ENCODE data around the gene CKAP4. TPM values are rescaled to one million over a fixed set of nuclear protein-coding genes. Genes with fewer than 3 reads are reported as not detected.

The CKAP4 gene
- total RNA-seq, 1 experiment from 2014 or later = 101 TPM

DNA sequence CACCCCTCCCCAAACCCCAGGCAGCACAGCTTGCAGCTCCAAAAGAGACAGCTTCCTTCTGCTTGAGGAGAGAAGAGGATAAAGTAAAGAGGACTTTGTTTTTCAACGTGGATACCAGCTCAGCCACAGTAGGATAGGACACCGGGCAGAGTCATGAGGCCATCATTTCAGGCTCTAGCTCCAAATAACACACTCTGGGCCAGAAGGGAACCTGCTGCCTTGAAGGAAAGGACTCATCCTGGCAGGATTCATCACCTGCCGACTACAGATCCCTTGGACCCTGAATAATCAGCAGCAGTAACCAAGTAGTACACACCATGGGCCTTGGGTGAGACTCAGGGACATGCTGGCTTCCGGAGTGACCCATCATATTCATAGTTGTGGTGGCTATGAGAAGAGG, 10.4 kb upstream of the CKAP4 start:
- Mint-ChIP-seq H3K27me3 (ENCODE audit: insufficient read depth, unreplicated experiment) (no peaks in the 10 kb centered on the region), H3K4me1 (ENCODE audit: insufficient read depth, unreplicated experiment) (no peaks in the 10 kb centered on the region), H3K4me3 (ENCODE audit: unreplicated experiment) (no peak overlapping the region), H3K27ac (ENCODE audit: low read depth, unreplicated experiment) (no peak overlapping the region), H3K9me3 (ENCODE audit: unreplicated experiment) (no peaks in the 10 kb centered on the region), H3K36me3 (ENCODE audit: insufficient read depth, unreplicated experiment) (no peaks in the 10 kb centered on the region)
- TF ChIP-seq, protein P1, sequence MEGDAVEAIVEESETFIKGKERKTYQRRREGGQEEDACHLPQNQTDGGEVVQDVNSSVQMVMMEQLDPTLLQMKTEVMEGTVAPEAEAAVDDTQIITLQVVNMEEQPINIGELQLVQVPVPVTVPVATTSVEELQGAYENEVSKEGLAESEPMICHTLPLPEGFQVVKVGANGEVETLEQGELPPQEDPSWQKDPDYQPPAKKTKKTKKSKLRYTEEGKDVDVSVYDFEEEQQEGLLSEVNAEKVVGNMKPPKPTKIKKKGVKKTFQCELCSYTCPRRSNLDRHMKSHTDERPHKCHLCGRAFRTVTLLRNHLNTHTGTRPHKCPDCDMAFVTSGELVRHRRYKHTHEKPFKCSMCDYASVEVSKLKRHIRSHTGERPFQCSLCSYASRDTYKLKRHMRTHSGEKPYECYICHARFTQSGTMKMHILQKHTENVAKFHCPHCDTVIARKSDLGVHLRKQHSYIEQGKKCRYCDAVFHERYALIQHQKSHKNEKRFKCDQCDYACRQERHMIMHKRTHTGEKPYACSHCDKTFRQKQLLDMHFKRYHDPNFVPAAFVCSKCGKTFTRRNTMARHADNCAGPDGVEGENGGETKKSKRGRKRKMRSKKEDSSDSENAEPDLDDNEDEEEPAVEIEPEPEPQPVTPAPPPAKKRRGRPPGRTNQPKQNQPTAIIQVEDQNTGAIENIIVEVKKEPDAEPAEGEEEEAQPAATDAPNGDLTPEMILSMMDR (IDR thresholded peaks at IDR 0.05; ENCODE audit: unreplicated experiment) = no peak
- ChIA-PET POLR2A (no interaction called here), CTCF (interaction anchor here (1.1 kb wide), 1 partner anchor 99 kb away, joined by 3 read pairs; the partner anchor contains the start of gene POLR3B)
- intact Hi-C loops (cut with micrococcal nuclease) = no loop called here
- no TSS peak for BruUV-seq (replicated peaks)
- no peak for DNase-seq (ENCODE audit: unreplicated experiment)

DNA sequence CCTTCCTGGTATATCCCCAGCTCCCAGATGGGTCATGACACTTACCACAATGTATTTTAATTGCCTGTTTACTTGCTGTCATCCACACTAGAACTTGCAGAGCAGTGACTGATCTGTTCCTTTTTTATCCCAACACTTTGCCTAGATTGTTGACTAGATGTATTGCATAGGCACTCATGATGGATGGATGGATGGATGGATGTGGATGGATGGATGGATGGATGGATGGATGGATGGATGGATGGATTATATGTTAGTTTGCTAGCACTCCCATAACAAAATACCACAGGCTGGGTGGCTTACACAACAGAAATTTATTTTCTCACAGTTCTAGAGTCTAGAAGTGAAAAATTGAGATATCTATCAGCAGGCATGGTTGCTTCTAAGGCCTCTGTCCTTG, 8.7 kb upstream of the CKAP4 start:
- H3K27ac Mint-ChIP-seq (ENCODE audit: low read depth, unreplicated experiment) = no peak overlapping the region
- H3K4me3 Mint-ChIP-seq (ENCODE audit: unreplicated experiment) = no peak overlapping the region
- ChIA-PET POLR2A (interaction anchor here (0.7 kb wide), 1 partner anchor 35 kb away, joined by 3 read pairs; no protein-coding TSS in a partner anchor), CTCF (interaction anchor here (0.5 to 1.0 kb wide), 3 partner anchors 12 to 356 kb away, joined by 3 to 4 read pairs (median 3); no protein-coding TSS in a partner anchor)
- H3K4me1 Mint-ChIP-seq (ENCODE audit: insufficient read depth, unreplicated experiment) = no peaks in the 10 kb centered on the region
- TF ChIP-seq, protein P1 (IDR thresholded peaks at IDR 0.05; ENCODE audit: unreplicated experiment) = no peak
- no peaks in the 10 kb centered on the region for H3K27me3 Mint-ChIP-seq (ENCODE audit: insufficient read depth, unreplicated experiment)
- no TSS peak for BruUV-seq (replicated peaks)
- intact Hi-C loops (cut with micrococcal nuclease) = no loop called here
- no peaks in the 10 kb centered on the region for H3K9me3 Mint-ChIP-seq (ENCODE audit: unreplicated experiment)
- H3K36me3 Mint-ChIP-seq (ENCODE audit: insufficient read depth, unreplicated experiment) = no peaks in the 10 kb centered on the region
- no peak for DNase-seq (ENCODE audit: unreplicated experiment)

DNA sequence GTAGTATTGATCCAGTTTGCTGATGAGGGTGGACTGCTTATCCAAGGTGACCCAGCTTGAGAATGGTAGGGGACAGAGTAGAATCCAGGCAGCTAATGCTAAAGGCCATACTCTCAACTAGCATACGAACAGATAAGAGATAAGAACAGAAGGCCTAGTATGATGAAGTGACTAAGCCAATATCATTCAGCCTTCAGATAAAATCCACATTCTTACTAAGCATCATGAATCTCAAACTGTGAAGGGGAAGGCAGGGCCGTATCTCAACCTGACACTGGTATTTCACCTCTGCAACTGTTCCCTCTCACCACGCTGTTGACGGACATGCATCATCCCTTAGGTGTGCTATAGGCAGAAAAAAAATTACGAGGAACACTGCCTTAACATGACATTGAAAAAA, 8.1 kb upstream of the CKAP4 start:
- H3K27ac Mint-ChIP-seq (ENCODE audit: low read depth, unreplicated experiment) = no peak overlapping the region
- TF ChIP-seq, protein P1 (IDR thresholded peaks at IDR 0.05; ENCODE audit: unreplicated experiment) = no peak
- H3K4me1 Mint-ChIP-seq (ENCODE audit: insufficient read depth, unreplicated experiment) = no peaks in the 10 kb centered on the region
- DNase-seq (ENCODE audit: unreplicated experiment) = no peak
- no peaks in the 10 kb centered on the region for H3K9me3 Mint-ChIP-seq (ENCODE audit: unreplicated experiment)
- ChIA-PET CTCF (interaction anchor here (0.6 to 1.0 kb wide), 3 partner anchors 11 to 75 kb away, joined by 3 to 4 read pairs (median 3); no protein-coding TSS in a partner anchor), POLR2A (interaction anchor here (0.7 kb wide), 1 partner anchor 36 kb away, joined by 3 read pairs; no protein-coding TSS in a partner anchor)
- BruUV-seq (replicated peaks) = no TSS peak
- no peaks in the 10 kb centered on the region for H3K27me3 Mint-ChIP-seq (ENCODE audit: insufficient read depth, unreplicated experiment)
- intact Hi-C loops (cut with micrococcal nuclease) = no loop called here
- H3K4me3 Mint-ChIP-seq (ENCODE audit: unreplicated experiment) = no peak overlapping the region
- H3K36me3 Mint-ChIP-seq (ENCODE audit: insufficient read depth, unreplicated experiment) = no peaks in the 10 kb centered on the region

DNA sequence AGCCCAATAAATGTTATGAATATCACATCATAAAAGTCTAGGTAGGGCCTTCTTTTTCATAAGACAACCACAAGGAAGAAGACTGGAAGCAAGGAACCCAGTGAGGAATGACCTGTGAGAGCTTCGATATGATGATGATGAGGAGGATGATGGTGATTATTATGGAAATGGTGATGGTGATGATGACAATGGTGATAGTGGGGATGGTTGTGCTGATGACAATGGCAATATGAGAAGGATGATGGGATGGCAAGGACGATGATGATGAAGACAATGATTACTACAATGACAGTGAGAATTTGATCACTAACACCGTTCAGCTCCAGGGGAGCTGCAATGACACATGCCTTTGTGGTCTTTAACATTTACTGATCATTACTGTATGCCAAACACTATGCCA, 7.7 kb upstream of the CKAP4 start:
- H3K4me1 Mint-ChIP-seq (ENCODE audit: insufficient read depth, unreplicated experiment) = no peaks in the 10 kb centered on the region
- H3K27ac Mint-ChIP-seq (ENCODE audit: low read depth, unreplicated experiment) = no peak overlapping the region
- no peak for DNase-seq (ENCODE audit: unreplicated experiment)
- H3K9me3 Mint-ChIP-seq (ENCODE audit: unreplicated experiment) = no peaks in the 10 kb centered on the region
- no TSS peak for BruUV-seq (replicated peaks)
- no peak overlapping the region for H3K4me3 Mint-ChIP-seq (ENCODE audit: unreplicated experiment)
- intact Hi-C loops (cut with micrococcal nuclease) = no loop called here
- no peaks in the 10 kb centered on the region for H3K36me3 Mint-ChIP-seq (ENCODE audit: insufficient read depth, unreplicated experiment)
- POLR2A ChIA-PET = interaction anchor here (1.0 kb wide), 1 partner anchor 27 kb away, joined by 3 read pairs; no protein-coding TSS in a partner anchor
- CTCF ChIA-PET = interaction anchor here (0.6 to 1.0 kb wide), 2 partner anchors 11 to 75 kb away, joined by 3 read pairs; no protein-coding TSS in a partner anchor
- H3K27me3 Mint-ChIP-seq (ENCODE audit: insufficient read depth, unreplicated experiment) = no peaks in the 10 kb centered on the region
- TF ChIP-seq, protein P1 (IDR thresholded peaks at IDR 0.05; ENCODE audit: unreplicated experiment) = no peak
